ENCODE measurements around the gene OVCA2.

- TF ChIP-seq, protein P1, sequence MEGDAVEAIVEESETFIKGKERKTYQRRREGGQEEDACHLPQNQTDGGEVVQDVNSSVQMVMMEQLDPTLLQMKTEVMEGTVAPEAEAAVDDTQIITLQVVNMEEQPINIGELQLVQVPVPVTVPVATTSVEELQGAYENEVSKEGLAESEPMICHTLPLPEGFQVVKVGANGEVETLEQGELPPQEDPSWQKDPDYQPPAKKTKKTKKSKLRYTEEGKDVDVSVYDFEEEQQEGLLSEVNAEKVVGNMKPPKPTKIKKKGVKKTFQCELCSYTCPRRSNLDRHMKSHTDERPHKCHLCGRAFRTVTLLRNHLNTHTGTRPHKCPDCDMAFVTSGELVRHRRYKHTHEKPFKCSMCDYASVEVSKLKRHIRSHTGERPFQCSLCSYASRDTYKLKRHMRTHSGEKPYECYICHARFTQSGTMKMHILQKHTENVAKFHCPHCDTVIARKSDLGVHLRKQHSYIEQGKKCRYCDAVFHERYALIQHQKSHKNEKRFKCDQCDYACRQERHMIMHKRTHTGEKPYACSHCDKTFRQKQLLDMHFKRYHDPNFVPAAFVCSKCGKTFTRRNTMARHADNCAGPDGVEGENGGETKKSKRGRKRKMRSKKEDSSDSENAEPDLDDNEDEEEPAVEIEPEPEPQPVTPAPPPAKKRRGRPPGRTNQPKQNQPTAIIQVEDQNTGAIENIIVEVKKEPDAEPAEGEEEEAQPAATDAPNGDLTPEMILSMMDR (conservative IDR thresholded peaks at IDR 0.05), result no peak
- TF ChIP-seq ZFX (IDR thresholded peaks at IDR 0.05), result no peak
These were observed 7.7 kb upstream of the OVCA2 start for GRCh38 chr17:2034157-2034556.

All from C4-2B (cell line).